Suppressor macrophage (primary cell): Measurements from ENCODE around the gene CENPE.

Experiments used
- DNase-seq, 4 experiments: peaks; one replicate each; pipeline ENCODE4 v3.0.0-alpha.2; 2020 to 2022

CENPE gene

GRCh38 chr4:103074744-103075434 lies 123.3 kb downstream of the CENPE start:
- peak; percentile 9 to 78 (median 49) for DNase-seq

DNA sequence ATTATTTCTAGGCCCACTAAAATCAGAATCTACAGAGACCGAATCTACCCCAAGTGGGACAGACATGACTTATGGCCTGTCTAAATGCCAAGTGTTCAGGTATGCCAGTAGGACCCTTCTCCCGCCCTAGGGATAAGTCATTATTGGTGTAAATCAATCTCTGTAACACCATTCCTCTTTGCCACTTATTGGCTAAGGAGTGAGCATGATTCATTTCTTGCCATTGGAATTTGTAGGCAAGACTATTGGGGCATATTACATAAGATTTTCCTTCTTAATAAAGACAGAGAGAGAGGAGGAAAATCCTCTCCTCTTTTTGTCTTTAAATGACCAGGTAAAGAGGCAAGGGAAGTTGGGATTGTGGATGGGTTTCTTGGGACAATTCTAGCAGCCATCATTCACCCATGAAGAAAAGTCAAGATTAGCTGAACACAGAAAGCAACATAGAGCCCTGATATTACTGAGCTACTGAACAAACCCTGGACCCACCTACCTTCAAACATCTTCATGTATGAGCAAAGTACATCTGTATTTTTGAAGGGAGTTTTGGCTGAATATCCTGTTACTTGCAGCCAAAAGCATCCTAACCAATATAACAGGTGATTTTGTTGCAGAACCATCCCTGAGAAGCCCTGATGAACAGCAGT lies 124.2 kb downstream of the CENPE start:
- no peak for DNase-seq

DNA sequence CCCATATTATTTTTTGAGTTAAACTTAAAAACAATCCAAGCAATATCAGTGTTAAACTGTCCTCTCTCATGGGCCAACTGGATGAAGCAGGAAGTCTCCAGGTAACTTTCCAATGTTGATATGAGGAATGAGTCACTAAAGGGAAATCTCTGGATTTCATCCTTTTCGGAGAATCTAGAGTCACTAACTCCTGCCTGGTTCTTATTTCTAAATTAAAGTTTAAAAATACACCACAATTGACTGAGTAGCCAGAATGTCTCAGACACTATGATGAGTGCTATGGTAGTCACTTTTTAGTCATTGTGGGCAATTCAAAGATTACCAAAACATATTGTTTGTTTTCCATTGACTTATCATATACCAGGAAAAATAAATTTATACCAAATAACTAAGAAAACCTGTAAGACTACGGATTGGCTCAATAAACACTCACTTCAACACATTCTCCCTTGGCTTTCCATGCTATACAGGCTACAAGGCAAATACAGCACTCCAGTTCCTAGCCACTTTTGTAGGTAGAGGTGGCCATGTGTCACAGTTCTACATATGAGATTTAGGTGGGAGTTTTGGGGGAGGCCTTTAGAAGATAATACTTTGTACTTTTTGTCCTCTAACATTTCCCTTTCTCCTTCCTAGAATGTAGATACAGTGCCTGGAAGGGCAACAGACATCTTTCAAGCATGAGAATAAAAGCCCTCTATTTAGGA lies 130.1 kb downstream of the CENPE start:
- no peak for DNase-seq

GRCh38 chr4:103060453-103061148 lies 137.5 kb downstream of the CENPE start:
- no peak for DNase-seq
